Gastroesophageal sphincter (tissue), 2 donors: ENCODE results near the gene PBX1.

Experiments
- EP300 ChIP-seq: sonication (generic); formaldehyde crosslinking; IDR thresholded peaks from one replicate; pipeline ENCODE4 v1.6.1; 2017; ENCODE audit warnings: antibody characterized with exemption, mild to moderate bottlenecking
- POLR2A ChIP-seq, 2 donors: fragments of 450-650 bp; IDR thresholded peaks; one replicate each; pipeline ENCODE4 v1.6.1; 2017; ENCODE audit warnings: antibody characterized with exemption in 2 of 2, mild to moderate bottlenecking in 2 of 2, moderate library complexity in 1 of 2

- TF ChIP-seq POLR2A (IDR thresholded peaks at IDR 0.05) = no peak
- TF ChIP-seq EP300 = no peak
These were observed 150.7 kb downstream of the PBX1 start for GRCh38 chr1:164709541-164710278.
